ENCODE data around the gene PSMD3. TPM values are rescaled to one million over a fixed set of nuclear protein-coding genes. Genes with fewer than 3 reads are reported as not detected.

The PSMD3 gene
- total RNA-seq, 4 donors from 2014 or later: 211 to 364 (median 329) TPM

GRCh38 chr17:40024901-40025300 lies 44.3 kb downstream of the PSMD3 start:
- ATAC-seq (no peak), DNase-seq (no peak)
- peaks cover 0 to 50% of the 10 kb centered on the region in 2 donors for H3K36me3 ChIP-seq
- no peaks in the 10 kb centered on the region for H3K27me3 ChIP-seq
- H3K9me3 ChIP-seq: no peaks in the 10 kb centered on the region
- peaks cover 51 to 63% of the 10 kb centered on the region in 2 donors for H3K4me1 ChIP-seq
- peak overlapping the region in 3 of 4 donors; percentile 91 to 99 (median 97) for H3K27ac ChIP-seq
- in situ Hi-C loops (cut with MboI; ENCODE audit: low sequenced_read_pairs in 4 of 4): loop anchor here in 1 of 4 donors (25.0 kb wide), 1 partner anchor 137 kb away; no protein-coding TSS in a partner anchor
- intact Hi-C loops (cut with DNase I; ENCODE audit: low total_unique reads): no loop called here
- TF ChIP-seq POLR2A (IDR thresholded peaks at IDR 0.05) (no peak), CTCF (IDR thresholded peaks at IDR 0.05 in 4 of 5, conservative IDR thresholded peaks at IDR 0.05 in 1 of 5) (no peak)
- H3K4me3 ChIP-seq: no peak overlapping the region

- Histone ChIP-seq H3K36me3 (peaks cover 0 to 57% of the 10 kb centered on the region in 2 donors), H3K27me3 (no peaks in the 10 kb centered on the region), H3K4me1 (peaks cover 47 to 57% of the 10 kb centered on the region in 2 donors), H3K9me3 (no peaks in the 10 kb centered on the region), H3K27ac (peak overlapping the region; percentile 71 to 99 (median 94)), H3K4me3 (no peak overlapping the region)
- no peak for DNase-seq
- TF ChIP-seq POLR2A (IDR thresholded peaks at IDR 0.05): no peak
- TF ChIP-seq CTCF (IDR thresholded peaks at IDR 0.05 in 4 of 5, conservative IDR thresholded peaks at IDR 0.05 in 1 of 5): no peak
- no peak for ATAC-seq
- intact Hi-C loops (cut with DNase I; ENCODE audit: low total_unique reads): no loop called here
- in situ Hi-C loops (cut with MboI; ENCODE audit: low sequenced_read_pairs in 4 of 4): loop anchor here in 1 of 4 donors (25.0 kb wide), 1 partner anchor 137 kb away; no protein-coding TSS in a partner anchor
These were observed 45.0 kb downstream of the PSMD3 start for GRCh38 chr17:40025559-40025958.

- no peak for ATAC-seq
- in situ Hi-C loops (cut with MboI; ENCODE audit: low sequenced_read_pairs in 4 of 4): loop anchor here in 1 of 4 donors (25.0 kb wide), 1 partner anchor 136 kb away; no protein-coding TSS in a partner anchor
- intact Hi-C loops (cut with DNase I; ENCODE audit: low total_unique reads): no loop called here
- H3K27ac ChIP-seq: peak overlapping the region; percentile 71 to 99 (median 94)
- peaks cover 0 to 63% of the 10 kb centered on the region in 2 donors for H3K36me3 ChIP-seq
- DNase-seq: no peak
- H3K9me3 ChIP-seq: no peaks in the 10 kb centered on the region
- no peak overlapping the region for H3K4me3 ChIP-seq
- TF ChIP-seq POLR2A (IDR thresholded peaks at IDR 0.05): no peak
- no peak for TF ChIP-seq CTCF (IDR thresholded peaks at IDR 0.05 in 4 of 5, conservative IDR thresholded peaks at IDR 0.05 in 1 of 5)
- H3K27me3 ChIP-seq: no peaks in the 10 kb centered on the region
- H3K4me1 ChIP-seq: peaks cover 46 to 53% of the 10 kb centered on the region in 2 donors
These were observed 45.6 kb downstream of the PSMD3 start for GRCh38 chr17:40025991-40026815.

GRCh38 chr17:40026816-40027613 lies 46.4 kb downstream of the PSMD3 start:
- Histone ChIP-seq H3K4me1 (peaks cover 46 to 53% of the 10 kb centered on the region in 2 donors), H3K4me3 (no peak overlapping the region), H3K36me3 (peaks cover 0 to 71% of the 10 kb centered on the region in 2 donors), H3K27ac (peak overlapping the region; percentile 71 to 99 (median 94)), H3K27me3 (no peaks in the 10 kb centered on the region), H3K9me3 (no peaks in the 10 kb centered on the region)
- ATAC-seq (peak; percentile 79 to 80), DNase-seq (peak; percentile 76 to 81)
- in situ Hi-C loops (cut with MboI; ENCODE audit: low sequenced_read_pairs in 4 of 4) (loop anchor here in 1 of 4 donors (25.0 kb wide), 1 partner anchor 135 kb away; no protein-coding TSS in a partner anchor), intact Hi-C loops (cut with DNase I; ENCODE audit: low total_unique reads) (loop anchor here (1.0 kb wide), 1 partner anchor 14 kb away; no protein-coding TSS in a partner anchor)
- TF ChIP-seq CTCF (IDR thresholded peaks at IDR 0.05 in 4 of 5, conservative IDR thresholded peaks at IDR 0.05 in 1 of 5) (peak; percentile 93 to 98 (median 96)), POLR2A (IDR thresholded peaks at IDR 0.05) (no peak)

Data from gastrocnemius medialis (tissue), 4 donors.